Activated T-cell treated with anti-CD3 and anti-CD28 coated beads, Interleukin-2, amount 50 U/mL, for 24 hours (primary cell): ENCODE measurements around the gene LILRA6.
A peak's percentile ranks its signal among the peaks of the same experiment; 100 is the strongest.
"Not testable (repeated sequence)": the region's sequence is repeated elsewhere in the genome, so short reads cannot be mapped to it uniquely, and the experiment has no call there.

ENCODE experiments used
- DNase-seq: peaks from one replicate; pipeline ENCODE4 v3.0.0-alpha.2; 2020
- H3K27ac Mint-ChIP-seq: 2 replicates; pipeline ENCODE4 v1.8.0; 2020; ENCODE audit warnings: mild to moderate bottlenecking, mixed read lengths
- H3K27me3 Mint-ChIP-seq: 2 replicates; pipeline ENCODE4 v1.8.0; 2020; ENCODE audit warnings: mixed read lengths
- H3K36me3 Mint-ChIP-seq: 2 replicates; pipeline ENCODE4 v1.8.0; 2020; ENCODE audit warnings: low read depth, mixed read lengths
- H3K4me1 Mint-ChIP-seq: 2 replicates; pipeline ENCODE4 v1.8.0; 2020; ENCODE audit warnings: low read depth, mixed read lengths
- H3K4me3 Mint-ChIP-seq: 2 replicates; pipeline ENCODE4 v1.8.0; 2020; ENCODE audit warnings: mild to moderate bottlenecking, moderate library complexity, mixed read lengths
- H3K9me3 Mint-ChIP-seq: 2 replicates; pipeline ENCODE4 v1.8.0; 2020; ENCODE audit warnings: mixed read lengths

LILRA6 gene

GRCh38 chr19:54230031-54230430 is 12.6 kb downstream of the LILRA6 start:
- Mint-ChIP-seq H3K36me3 (no peaks in the 10 kb centered on the region), H3K27me3 (peaks cover 36% of the 10 kb centered on the region), H3K9me3 (no peaks in the 10 kb centered on the region)

GRCh38 chr19:54229146-54229545 is 13.4 kb downstream of the LILRA6 start:
- no peaks in the 10 kb centered on the region for H3K9me3 Mint-ChIP-seq
- H3K4me3 Mint-ChIP-seq = no peak overlapping the region
- no peak for DNase-seq
- H3K27ac Mint-ChIP-seq = no peak overlapping the region
- peaks cover 27% of the 10 kb centered on the region for H3K27me3 Mint-ChIP-seq
- H3K4me1 Mint-ChIP-seq = peaks cover 6% of the 10 kb centered on the region
- H3K36me3 Mint-ChIP-seq = no peaks in the 10 kb centered on the region

More at GRCh38 chr19:54230031-54230430, 12.6 kb downstream of the LILRA6 start:
- Mint-ChIP-seq H3K27ac (no peak overlapping the region), H3K4me3 (no peak overlapping the region), H3K4me1 (peaks cover 6% of the 10 kb centered on the region)
- DNase-seq = no peak

GRCh38 chr19:54224619-54225018 is 18.0 kb downstream of the LILRA6 start:
- H3K4me1 Mint-ChIP-seq, DNase-seq, H3K27ac Mint-ChIP-seq, H3K36me3 Mint-ChIP-seq, H3K9me3 Mint-ChIP-seq, H3K4me3 Mint-ChIP-seq: not testable (repeated sequence)
- peaks cover 21% of the 10 kb centered on the region for H3K27me3 Mint-ChIP-seq

- H3K4me1 Mint-ChIP-seq, DNase-seq, H3K9me3 Mint-ChIP-seq, H3K36me3 Mint-ChIP-seq, H3K4me3 Mint-ChIP-seq, H3K27ac Mint-ChIP-seq: not testable (repeated sequence)
- H3K27me3 Mint-ChIP-seq = peaks cover 17% of the 10 kb centered on the region
These were observed 18.7 kb downstream of the LILRA6 start for GRCh38 chr19:54223937-54224281.

GRCh38 chr19:54223277-54223936 is 19.2 kb downstream of the LILRA6 start:
- not testable (repeated sequence) for H3K9me3 Mint-ChIP-seq, DNase-seq, H3K36me3 Mint-ChIP-seq, H3K4me3 Mint-ChIP-seq, H3K4me1 Mint-ChIP-seq, H3K27ac Mint-ChIP-seq
- peaks cover 17% of the 10 kb centered on the region for H3K27me3 Mint-ChIP-seq

GRCh38 chr19:54222474-54223276 is 19.9 kb downstream of the LILRA6 start, which contains the start of gene LILRB3:
LILRB3 (minus strand) TSS chr19:54223007; CDS start chr19:54222976, 31 bp downstream.
- peaks cover 17% of the 10 kb centered on the region for H3K27me3 Mint-ChIP-seq
- H3K9me3 Mint-ChIP-seq, H3K4me1 Mint-ChIP-seq, H3K4me3 Mint-ChIP-seq, H3K27ac Mint-ChIP-seq, DNase-seq, H3K36me3 Mint-ChIP-seq: not testable (repeated sequence)

DNA sequence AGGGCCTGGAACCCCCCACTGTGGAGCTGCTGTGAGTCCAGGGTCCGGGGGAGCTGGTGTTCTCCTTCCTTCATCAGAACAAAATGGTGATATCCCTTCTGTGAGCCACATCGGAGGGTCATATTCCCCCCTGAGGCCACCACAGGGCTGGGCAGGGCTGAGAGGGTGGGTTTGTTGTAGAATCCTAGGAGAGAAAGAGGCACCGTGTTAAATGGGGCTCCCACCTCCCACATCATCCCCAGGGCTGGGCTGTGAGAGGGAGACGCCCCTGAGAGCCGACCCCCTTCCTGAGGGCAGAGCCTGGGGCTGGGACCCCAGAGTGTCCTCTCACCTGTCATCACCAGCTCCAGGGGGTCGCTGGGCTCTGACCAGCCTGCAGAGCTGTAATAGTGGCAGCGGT is 20.6 kb downstream of the LILRA6 start:
- not testable (repeated sequence) for H3K4me3 Mint-ChIP-seq

DNA sequence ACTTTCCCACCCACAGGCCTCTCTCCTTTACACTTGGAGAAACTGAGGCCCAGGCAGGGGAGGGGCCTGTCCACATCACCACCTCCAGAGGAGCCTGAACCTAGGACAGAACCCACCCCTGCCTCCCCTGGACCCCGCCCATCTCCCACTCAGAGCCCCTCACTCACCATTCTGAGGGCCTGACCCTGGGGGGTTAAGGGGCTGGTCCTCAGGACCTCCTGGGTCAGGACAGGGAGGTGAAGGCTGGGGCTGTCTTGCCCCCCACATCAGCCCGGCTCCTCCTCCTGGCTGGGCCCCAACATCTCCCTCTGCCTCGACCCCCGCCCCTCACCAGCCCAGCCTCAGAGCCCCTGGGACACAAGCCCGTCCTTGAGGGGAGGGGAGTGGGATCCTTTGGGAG is 22.9 kb downstream of the LILRA6 start:
- not testable (repeated sequence) for H3K9me3 Mint-ChIP-seq, H3K4me3 Mint-ChIP-seq, H3K4me1 Mint-ChIP-seq, H3K27ac Mint-ChIP-seq, DNase-seq
- peaks cover 18% of the 10 kb centered on the region for H3K36me3 Mint-ChIP-seq
- H3K27me3 Mint-ChIP-seq = peaks cover 17% of the 10 kb centered on the region

More for the DNA sequence above, 20.6 kb downstream of the LILRA6 start:
- not testable (repeated sequence) for H3K27ac Mint-ChIP-seq, H3K36me3 Mint-ChIP-seq, H3K9me3 Mint-ChIP-seq, DNase-seq, H3K4me1 Mint-ChIP-seq
- peaks cover 17% of the 10 kb centered on the region for H3K27me3 Mint-ChIP-seq

DNA sequence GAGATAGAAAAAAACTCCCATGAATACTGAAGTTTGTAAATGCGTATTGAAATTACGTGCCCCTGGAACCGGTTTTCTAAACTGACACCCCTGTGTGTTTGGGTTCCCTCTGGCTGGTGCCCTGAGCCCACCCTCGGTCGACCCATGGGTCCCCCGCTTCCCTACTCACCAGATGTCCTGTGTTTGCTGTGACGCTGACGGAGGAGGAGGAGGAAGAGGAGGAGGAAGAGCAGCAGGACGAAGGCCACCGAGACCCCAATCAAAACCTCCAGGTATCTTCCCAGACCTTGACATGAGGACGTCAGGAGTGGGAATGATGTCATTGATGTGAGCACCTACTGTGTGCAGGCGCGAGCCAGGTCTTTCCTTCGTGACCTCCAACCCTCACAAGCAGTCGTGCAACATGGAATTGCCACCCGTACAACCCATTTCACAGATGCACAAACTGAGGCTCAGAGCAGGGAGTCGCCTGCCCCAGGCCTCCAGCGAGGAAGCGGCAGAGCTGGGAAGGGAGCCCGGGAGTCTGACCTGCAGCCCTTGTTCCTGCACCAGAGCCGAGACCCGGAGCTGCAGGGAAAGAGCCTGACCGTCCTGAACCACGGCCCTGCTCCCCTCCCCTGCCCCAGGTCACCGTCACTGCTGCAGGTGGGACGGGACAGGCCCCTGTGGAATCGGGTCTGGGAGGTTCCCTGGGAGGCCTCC is 23.5 kb downstream of the LILRA6 start:
- peaks cover 17% of the 10 kb centered on the region for H3K27me3 Mint-ChIP-seq
- no peak overlapping the region for H3K4me3 Mint-ChIP-seq
- H3K4me1 Mint-ChIP-seq = no peaks in the 10 kb centered on the region
- H3K36me3 Mint-ChIP-seq = peaks cover 19% of the 10 kb centered on the region
- no peak overlapping the region for H3K27ac Mint-ChIP-seq
- H3K9me3 Mint-ChIP-seq = no peaks in the 10 kb centered on the region
- no peak for DNase-seq

GRCh38 chr19:54218259-54218658 is 24.3 kb downstream of the LILRA6 start:
- Mint-ChIP-seq H3K4me1 (no peaks in the 10 kb centered on the region), H3K36me3 (peaks cover 22% of the 10 kb centered on the region), H3K27me3 (peaks cover 12% of the 10 kb centered on the region), H3K9me3 (no peaks in the 10 kb centered on the region), H3K27ac (no peak overlapping the region), H3K4me3 (no peak overlapping the region)
- no peak for DNase-seq

- H3K36me3 Mint-ChIP-seq = peaks cover 28% of the 10 kb centered on the region
- not testable (repeated sequence) for DNase-seq, H3K9me3 Mint-ChIP-seq, H3K27me3 Mint-ChIP-seq, H3K27ac Mint-ChIP-seq, H3K4me3 Mint-ChIP-seq, H3K4me1 Mint-ChIP-seq
These were observed 24.9 kb downstream of the LILRA6 start for GRCh38 chr19:54217517-54218247.

DNA sequence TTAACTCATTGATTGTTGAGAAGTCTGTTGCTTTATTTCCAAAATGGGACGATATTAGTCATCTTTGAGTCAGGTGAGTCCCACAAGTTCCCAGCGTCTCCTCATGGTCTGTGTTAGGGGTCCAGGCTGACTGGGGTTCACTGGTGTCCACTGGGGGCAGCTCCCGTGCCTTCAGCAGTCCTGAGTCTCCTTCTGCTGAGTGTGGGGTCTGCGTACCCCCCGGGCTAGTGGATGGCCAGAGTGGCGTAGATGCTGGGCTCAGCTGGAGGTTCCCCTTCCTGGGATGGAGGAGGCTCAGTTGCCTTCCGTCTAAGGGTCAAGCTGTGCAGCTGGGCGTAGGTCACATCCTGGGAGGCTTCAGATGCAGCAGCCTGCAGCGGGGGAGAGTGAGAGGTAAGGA is 25.7 kb downstream of the LILRA6 start:
- H3K4me1 Mint-ChIP-seq = no peaks in the 10 kb centered on the region
- no peak overlapping the region for H3K4me3 Mint-ChIP-seq
- no peaks in the 10 kb centered on the region for H3K9me3 Mint-ChIP-seq

GRCh38 chr19:54214734-54215133 is 27.9 kb downstream of the LILRA6 start:
- not testable (repeated sequence) for H3K9me3 Mint-ChIP-seq, DNase-seq, H3K27ac Mint-ChIP-seq, H3K27me3 Mint-ChIP-seq, H3K4me3 Mint-ChIP-seq
- Mint-ChIP-seq H3K36me3 (peaks cover 40% of the 10 kb centered on the region), H3K4me1 (peaks cover 17% of the 10 kb centered on the region)

More for the DNA sequence above, 25.7 kb downstream of the LILRA6 start:
- peaks cover 29% of the 10 kb centered on the region for H3K36me3 Mint-ChIP-seq
- H3K27ac Mint-ChIP-seq = peak overlapping the region; percentile 29
- peaks cover 3% of the 10 kb centered on the region for H3K27me3 Mint-ChIP-seq
- no peak for DNase-seq

- not testable (repeated sequence) for H3K27me3 Mint-ChIP-seq, H3K4me3 Mint-ChIP-seq, H3K27ac Mint-ChIP-seq, H3K9me3 Mint-ChIP-seq, DNase-seq
- Mint-ChIP-seq H3K36me3 (peaks cover 40% of the 10 kb centered on the region), H3K4me1 (peaks cover 22% of the 10 kb centered on the region)
These were observed 28.4 kb downstream of the LILRA6 start for GRCh38 chr19:54214217-54214616.
